Epithelial cell of prostate (primary cell): ENCODE data around the gene ERC2.
A peak's percentile ranks its signal among the peaks of the same experiment; 100 is the strongest.

Experiments used
- DNase-seq: peaks from one replicate; pipeline ENCODE4 v3.0.0-alpha.2; 2011; ENCODE audit warnings: low read depth, low spot score
- H3K27ac ChIP-seq: fragments of 450-650 bp; 2 replicates; pipeline ENCODE4 v1.5.1; 2017; ENCODE audit warnings: mild to moderate bottlenecking

ERC2 gene

GRCh38 chr3:56370991-56371775 is 97.1 kb downstream of the ERC2 start:
- H3K27ac ChIP-seq = no peak overlapping the region
- DNase-seq = no peak

- peak overlapping the region; percentile 15 for H3K27ac ChIP-seq
- peak; percentile 46 for DNase-seq
Observed at GRCh38 chr3:56369914-56370313, 98.4 kb downstream of the ERC2 start.

GRCh38 chr3:56368846-56369245 is 99.4 kb downstream of the ERC2 start:
- no peak for DNase-seq
- no peak overlapping the region for H3K27ac ChIP-seq

- no peak overlapping the region for H3K27ac ChIP-seq
- no peak for DNase-seq
Observed at GRCh38 chr3:56366641-56367162, 101.6 kb downstream of the ERC2 start.

GRCh38 chr3:56365905-56366640 is 102.2 kb downstream of the ERC2 start:
- DNase-seq = no peak
- no peak overlapping the region for H3K27ac ChIP-seq

- no peak overlapping the region for H3K27ac ChIP-seq
- no peak for DNase-seq
Observed at GRCh38 chr3:56364665-56365064, 103.6 kb downstream of the ERC2 start.

GRCh38 chr3:56363720-56364119 is 104.5 kb downstream of the ERC2 start:
- H3K27ac ChIP-seq = no peak overlapping the region
- DNase-seq = no peak

GRCh38 chr3:56361731-56362130 is 106.5 kb downstream of the ERC2 start:
- peak; percentile 22 for DNase-seq
- no peak overlapping the region for H3K27ac ChIP-seq

GRCh38 chr3:56357266-56357665 is 111.0 kb downstream of the ERC2 start:
- DNase-seq = no peak
- H3K27ac ChIP-seq = no peak overlapping the region

- DNase-seq = no peak
- H3K27ac ChIP-seq = no peak overlapping the region
Observed at GRCh38 chr3:56356808-56357207, 111.5 kb downstream of the ERC2 start.

GRCh38 chr3:56355570-56356185 is 112.6 kb downstream of the ERC2 start:
- no peak overlapping the region for H3K27ac ChIP-seq
- peak; percentile 12 for DNase-seq

GRCh38 chr3:56351537-56351936 is 116.7 kb downstream of the ERC2 start:
- H3K27ac ChIP-seq = no peak overlapping the region
- DNase-seq = no peak

GRCh38 chr3:56347219-56347871 is 120.9 kb downstream of the ERC2 start:
- no peak for DNase-seq
- H3K27ac ChIP-seq = no peak overlapping the region

GRCh38 chr3:56342475-56342874 is 125.8 kb downstream of the ERC2 start:
- DNase-seq = no peak
- H3K27ac ChIP-seq = no peak overlapping the region

GRCh38 chr3:56339671-56340070 is 128.6 kb downstream of the ERC2 start:
- DNase-seq = no peak

GRCh38 chr3:56339244-56339643 is 129.0 kb downstream of the ERC2 start:
- no peak for DNase-seq
- H3K27ac ChIP-seq = no peak overlapping the region

More at GRCh38 chr3:56339671-56340070, 128.6 kb downstream of the ERC2 start:
- no peak overlapping the region for H3K27ac ChIP-seq

GRCh38 chr3:56336023-56336422 is 132.2 kb downstream of the ERC2 start:
- no peak for DNase-seq
- H3K27ac ChIP-seq = no peak overlapping the region

GRCh38 chr3:56324473-56324872 is 143.8 kb downstream of the ERC2 start:
- no peak overlapping the region for H3K27ac ChIP-seq
- DNase-seq = no peak

- H3K27ac ChIP-seq = no peak overlapping the region
- no peak for DNase-seq
Observed at GRCh38 chr3:56323986-56324420, 144.3 kb downstream of the ERC2 start.

GRCh38 chr3:56322862-56323261 is 145.4 kb downstream of the ERC2 start:
- H3K27ac ChIP-seq = no peak overlapping the region
- DNase-seq = no peak
